ENCODE data around the gene CMBL.

DNA sequence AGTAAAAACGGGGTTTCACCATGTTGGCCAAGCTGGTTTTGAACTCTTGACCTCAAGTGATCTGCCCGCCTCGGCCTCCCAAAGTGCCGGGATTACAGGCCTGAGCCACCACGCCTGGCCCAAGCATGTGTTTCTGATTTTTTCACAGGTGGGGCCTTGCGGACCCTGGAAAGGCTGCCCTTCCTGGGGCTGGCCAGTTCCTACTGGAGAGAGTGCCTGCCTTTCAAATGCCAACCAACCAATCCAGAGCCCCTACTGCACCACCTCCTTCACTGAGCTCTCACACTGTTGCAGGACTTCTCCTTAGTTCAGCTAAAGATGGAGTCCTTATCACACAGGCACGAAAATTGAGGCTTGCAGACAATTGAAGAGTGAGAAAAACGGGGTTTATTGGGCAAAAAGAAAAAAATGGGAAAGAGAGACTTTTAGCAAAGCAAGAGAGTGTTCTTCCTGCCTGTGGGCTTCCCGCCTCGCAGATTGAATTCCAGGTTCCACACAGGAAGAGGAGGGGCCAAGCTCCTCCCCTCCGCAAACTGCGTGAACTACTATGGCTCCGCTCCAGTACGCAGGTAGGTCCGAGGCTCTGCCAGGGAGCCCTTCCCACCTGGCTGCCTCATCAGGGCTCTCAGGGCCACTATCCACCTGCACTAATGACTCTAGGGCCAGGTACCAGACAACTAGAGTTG lies 8.3 kb upstream of the CMBL start:
- TF ChIP-seq POLR2AphosphoS5 (IDR thresholded peaks at IDR 0.05; ENCODE audit: low read depth, low read length) (no peak), TCF7L2 (IDR thresholded peaks at IDR 0.05; ENCODE audit: low read depth, low read length) (no peak), SIN3A (IDR thresholded peaks at IDR 0.05; ENCODE audit: borderline replicate concordance, insufficient read depth, low read depth, low read length) (no peak)
- TF ChIP-seq, protein P1, sequence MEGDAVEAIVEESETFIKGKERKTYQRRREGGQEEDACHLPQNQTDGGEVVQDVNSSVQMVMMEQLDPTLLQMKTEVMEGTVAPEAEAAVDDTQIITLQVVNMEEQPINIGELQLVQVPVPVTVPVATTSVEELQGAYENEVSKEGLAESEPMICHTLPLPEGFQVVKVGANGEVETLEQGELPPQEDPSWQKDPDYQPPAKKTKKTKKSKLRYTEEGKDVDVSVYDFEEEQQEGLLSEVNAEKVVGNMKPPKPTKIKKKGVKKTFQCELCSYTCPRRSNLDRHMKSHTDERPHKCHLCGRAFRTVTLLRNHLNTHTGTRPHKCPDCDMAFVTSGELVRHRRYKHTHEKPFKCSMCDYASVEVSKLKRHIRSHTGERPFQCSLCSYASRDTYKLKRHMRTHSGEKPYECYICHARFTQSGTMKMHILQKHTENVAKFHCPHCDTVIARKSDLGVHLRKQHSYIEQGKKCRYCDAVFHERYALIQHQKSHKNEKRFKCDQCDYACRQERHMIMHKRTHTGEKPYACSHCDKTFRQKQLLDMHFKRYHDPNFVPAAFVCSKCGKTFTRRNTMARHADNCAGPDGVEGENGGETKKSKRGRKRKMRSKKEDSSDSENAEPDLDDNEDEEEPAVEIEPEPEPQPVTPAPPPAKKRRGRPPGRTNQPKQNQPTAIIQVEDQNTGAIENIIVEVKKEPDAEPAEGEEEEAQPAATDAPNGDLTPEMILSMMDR (IDR thresholded peaks at IDR 0.05), result no peak
- TF ChIP-seq, protein P2, sequence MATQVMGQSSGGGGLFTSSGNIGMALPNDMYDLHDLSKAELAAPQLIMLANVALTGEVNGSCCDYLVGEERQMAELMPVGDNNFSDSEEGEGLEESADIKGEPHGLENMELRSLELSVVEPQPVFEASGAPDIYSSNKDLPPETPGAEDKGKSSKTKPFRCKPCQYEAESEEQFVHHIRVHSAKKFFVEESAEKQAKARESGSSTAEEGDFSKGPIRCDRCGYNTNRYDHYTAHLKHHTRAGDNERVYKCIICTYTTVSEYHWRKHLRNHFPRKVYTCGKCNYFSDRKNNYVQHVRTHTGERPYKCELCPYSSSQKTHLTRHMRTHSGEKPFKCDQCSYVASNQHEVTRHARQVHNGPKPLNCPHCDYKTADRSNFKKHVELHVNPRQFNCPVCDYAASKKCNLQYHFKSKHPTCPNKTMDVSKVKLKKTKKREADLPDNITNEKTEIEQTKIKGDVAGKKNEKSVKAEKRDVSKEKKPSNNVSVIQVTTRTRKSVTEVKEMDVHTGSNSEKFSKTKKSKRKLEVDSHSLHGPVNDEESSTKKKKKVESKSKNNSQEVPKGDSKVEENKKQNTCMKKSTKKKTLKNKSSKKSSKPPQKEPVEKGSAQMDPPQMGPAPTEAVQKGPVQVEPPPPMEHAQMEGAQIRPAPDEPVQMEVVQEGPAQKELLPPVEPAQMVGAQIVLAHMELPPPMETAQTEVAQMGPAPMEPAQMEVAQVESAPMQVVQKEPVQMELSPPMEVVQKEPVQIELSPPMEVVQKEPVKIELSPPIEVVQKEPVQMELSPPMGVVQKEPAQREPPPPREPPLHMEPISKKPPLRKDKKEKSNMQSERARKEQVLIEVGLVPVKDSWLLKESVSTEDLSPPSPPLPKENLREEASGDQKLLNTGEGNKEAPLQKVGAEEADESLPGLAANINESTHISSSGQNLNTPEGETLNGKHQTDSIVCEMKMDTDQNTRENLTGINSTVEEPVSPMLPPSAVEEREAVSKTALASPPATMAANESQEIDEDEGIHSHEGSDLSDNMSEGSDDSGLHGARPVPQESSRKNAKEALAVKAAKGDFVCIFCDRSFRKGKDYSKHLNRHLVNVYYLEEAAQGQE (IDR thresholded peaks at IDR 0.05; ENCODE audit: insufficient read depth in 1 of 2, low read depth in 2 of 2, low read length in 1 of 2), result no peak
